ENCODE measurements around the gene CSNK1D.
A peak's percentile ranks its signal among the peaks of the same experiment; 100 is the strongest.

CSNK1D gene

GRCh38 chr17:82217530-82218204 lies 55.8 kb downstream of the CSNK1D start:
- Histone ChIP-seq H3K4me3 (peak overlapping the region; percentile 36), H3K27ac (peak overlapping the region; percentile 70 to 88)
- DNase-seq (ENCODE audit: low spot score) = peak; percentile 87
- TF ChIP-seq, protein P1, sequence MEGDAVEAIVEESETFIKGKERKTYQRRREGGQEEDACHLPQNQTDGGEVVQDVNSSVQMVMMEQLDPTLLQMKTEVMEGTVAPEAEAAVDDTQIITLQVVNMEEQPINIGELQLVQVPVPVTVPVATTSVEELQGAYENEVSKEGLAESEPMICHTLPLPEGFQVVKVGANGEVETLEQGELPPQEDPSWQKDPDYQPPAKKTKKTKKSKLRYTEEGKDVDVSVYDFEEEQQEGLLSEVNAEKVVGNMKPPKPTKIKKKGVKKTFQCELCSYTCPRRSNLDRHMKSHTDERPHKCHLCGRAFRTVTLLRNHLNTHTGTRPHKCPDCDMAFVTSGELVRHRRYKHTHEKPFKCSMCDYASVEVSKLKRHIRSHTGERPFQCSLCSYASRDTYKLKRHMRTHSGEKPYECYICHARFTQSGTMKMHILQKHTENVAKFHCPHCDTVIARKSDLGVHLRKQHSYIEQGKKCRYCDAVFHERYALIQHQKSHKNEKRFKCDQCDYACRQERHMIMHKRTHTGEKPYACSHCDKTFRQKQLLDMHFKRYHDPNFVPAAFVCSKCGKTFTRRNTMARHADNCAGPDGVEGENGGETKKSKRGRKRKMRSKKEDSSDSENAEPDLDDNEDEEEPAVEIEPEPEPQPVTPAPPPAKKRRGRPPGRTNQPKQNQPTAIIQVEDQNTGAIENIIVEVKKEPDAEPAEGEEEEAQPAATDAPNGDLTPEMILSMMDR (IDR thresholded peaks at IDR 0.05) = no peak

- peak overlapping the region; percentile 70 to 88 for H3K27ac ChIP-seq
- peak; percentile 76 for DNase-seq (ENCODE audit: low spot score)
- peak overlapping the region; percentile 36 for H3K4me3 ChIP-seq
- TF ChIP-seq, protein P1 (IDR thresholded peaks at IDR 0.05) = no peak
These were observed 56.4 kb downstream of the CSNK1D start for GRCh38 chr17:82217120-82217529.

DNA sequence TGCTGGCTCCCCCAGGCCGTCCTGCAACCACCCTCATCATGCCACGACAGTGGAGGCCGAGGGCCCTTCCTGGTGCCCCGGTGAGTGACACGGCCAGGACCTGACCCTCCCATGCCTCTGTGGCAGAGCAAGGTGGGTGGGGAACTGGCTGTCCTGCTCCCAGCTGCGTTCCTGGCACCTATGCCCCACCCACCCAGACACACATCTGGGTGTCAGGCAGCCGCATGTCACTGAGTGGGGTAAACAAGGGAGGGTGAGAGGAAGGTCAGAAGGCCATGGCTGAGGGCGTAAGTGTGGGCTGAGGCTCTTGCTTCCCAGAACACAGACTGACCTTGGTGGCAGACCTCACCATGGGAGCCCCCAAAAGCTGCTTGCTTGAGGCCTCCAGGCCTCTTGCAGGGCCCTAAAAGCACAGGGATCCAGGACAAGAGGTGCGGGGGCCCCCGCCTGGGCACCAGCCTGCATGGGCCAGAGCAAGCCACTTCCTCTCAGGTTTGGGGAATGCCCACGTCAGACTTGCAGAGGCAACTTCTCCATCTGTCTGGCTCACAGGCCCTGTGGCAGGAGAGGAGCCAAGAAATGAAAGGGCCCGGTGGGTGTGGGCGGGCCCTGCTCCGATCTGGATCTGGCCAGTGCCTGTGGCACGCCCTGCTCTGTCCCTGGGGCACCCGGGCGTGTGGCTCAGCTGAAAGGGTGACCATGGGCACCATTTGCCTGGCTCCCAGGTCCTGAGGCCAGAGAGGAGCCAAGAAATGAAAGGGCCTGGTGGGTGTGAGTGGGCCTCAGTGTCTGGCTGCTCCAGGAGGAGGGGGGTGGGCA lies 57.0 kb downstream of the CSNK1D start:
- peak; percentile 86 for DNase-seq (ENCODE audit: low spot score)

GRCh38 chr17:82215972-82216300 lies 57.6 kb downstream of the CSNK1D start:
- H3K27ac ChIP-seq = peak overlapping the region; percentile 70 to 88
- no peak overlapping the region for H3K4me3 ChIP-seq

More for the DNA sequence above, 57.0 kb downstream of the CSNK1D start:
- TF ChIP-seq, protein P1 (IDR thresholded peaks at IDR 0.05) = no peak
- Histone ChIP-seq H3K27ac (peak overlapping the region; percentile 70 to 88), H3K4me3 (no peak overlapping the region)

DNA sequence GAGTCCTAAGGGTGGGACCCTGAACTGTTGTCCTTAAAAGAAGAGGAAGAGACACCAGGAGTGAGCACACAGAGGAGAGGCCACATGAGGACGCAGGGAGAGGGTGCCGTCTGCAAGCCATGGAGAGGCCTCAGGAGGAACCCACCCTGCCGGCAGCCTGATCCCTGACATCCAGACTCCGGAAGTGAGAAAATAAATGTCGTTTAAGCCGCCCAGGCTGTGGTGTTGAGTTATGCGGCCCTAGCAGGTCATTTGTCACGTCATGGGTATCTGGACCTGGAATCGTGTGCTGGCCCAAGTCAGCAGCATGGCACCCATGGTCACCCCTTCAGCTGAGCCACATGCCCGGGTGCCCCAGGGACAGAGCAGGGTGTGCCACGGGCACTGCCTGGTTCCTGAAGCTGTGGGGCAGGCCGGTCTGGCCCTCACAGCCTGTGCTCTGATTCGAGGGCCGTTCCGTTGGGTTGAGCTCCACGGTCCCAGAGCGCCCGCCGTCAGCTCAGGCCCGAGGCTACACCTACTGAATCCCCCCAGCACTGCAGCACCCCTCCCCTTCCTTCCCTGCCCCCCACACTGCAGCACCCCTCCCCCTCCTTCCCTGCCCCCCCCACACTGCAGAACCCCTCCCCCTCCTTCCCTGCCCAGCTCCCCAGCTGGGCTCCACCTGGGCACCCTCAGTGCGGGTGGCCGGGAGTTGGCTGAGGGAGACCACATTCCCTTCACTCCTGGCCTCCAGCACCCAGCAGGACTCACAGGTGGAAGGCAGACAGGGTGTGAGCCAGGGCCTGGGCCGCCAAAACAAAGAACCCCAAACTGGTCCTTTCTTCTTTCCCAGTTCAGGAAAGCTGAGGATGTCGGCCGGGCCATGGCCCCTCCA lies 58.2 kb downstream of the CSNK1D start:
- peak; percentile 76 for DNase-seq (ENCODE audit: low spot score)
- no peak overlapping the region for H3K4me3 ChIP-seq
- H3K27ac ChIP-seq = peak overlapping the region; percentile 70 to 88
- TF ChIP-seq, protein P1 (IDR thresholded peaks at IDR 0.05) = no peak

More at GRCh38 chr17:82215972-82216300, 57.6 kb downstream of the CSNK1D start:
- DNase-seq (ENCODE audit: low spot score) = no peak
- TF ChIP-seq, protein P1 (IDR thresholded peaks at IDR 0.05) = no peak

GRCh38 chr17:82214012-82214628 lies 59.4 kb downstream of the CSNK1D start:
- peak; percentile 72 for DNase-seq (ENCODE audit: low spot score)
- TF ChIP-seq, protein P1 (IDR thresholded peaks at IDR 0.05) = no peak
- H3K27ac ChIP-seq = no peak overlapping the region
- H3K4me3 ChIP-seq = no peak overlapping the region

All from coronary artery (tissue), 2 donors.